Fibroblast of lung (primary cell): ENCODE data around the gene ZSCAN22.

Experiments used
- CTCF ChIP-seq, 2 donors: IDR thresholded peaks in 1 of 2; conservative IDR thresholded peaks in 1 of 2; 1 replicate in 1 of 2; 2 replicates in 1 of 2; pipeline ENCODE4 v1.5.1; 2011 to 2012; ENCODE audit warnings: low read length in 2 of 2, control low read depth in 1 of 2, inconsistent platforms in 1 of 2, low read depth in 1 of 2, mild to moderate bottlenecking in 1 of 2
- EZH2 ChIP-seq: IDR thresholded peaks from 2 replicates; pipeline ENCODE4 v1.5.1; 2012; ENCODE audit warnings: low read length, control low read depth, mild to moderate bottlenecking; ENCODE audit errors: missing control alignments

DNA sequence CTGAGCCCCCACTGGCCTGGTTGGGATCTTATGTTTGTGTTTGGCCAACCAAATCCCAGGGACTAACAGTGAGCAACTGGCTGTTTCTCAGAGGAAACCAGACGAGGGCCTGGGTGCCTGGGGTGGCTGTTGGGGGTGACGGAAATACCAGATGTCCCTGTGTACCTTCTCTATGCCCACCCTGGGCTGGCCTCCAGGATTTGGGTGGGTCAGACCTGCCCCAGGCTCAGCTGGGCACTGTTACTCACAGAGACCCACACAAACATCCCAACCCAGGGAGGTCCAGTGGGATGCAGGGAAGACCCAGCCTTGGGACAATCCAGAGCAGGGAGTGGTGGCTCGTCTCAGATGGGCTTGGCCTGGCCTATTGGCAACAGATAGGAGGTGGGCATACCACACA lies 8.8 kb downstream of the ZSCAN22 start:
- TF ChIP-seq CTCF (conservative IDR thresholded peaks at IDR 0.05 in 1 of 2, IDR thresholded peaks at IDR 0.05 in 1 of 2; ENCODE audit: low read depth in 1 of 2, low read length in 2 of 2): no peak
- no peak for TF ChIP-seq EZH2
